Fibroblast of skin of abdomen (primary cell): ENCODE results near the gene DIRAS2. TPM values are rescaled to one million over a fixed set of nuclear protein-coding genes. Genes with fewer than 3 reads are reported as not detected.
"Not testable (repeated sequence)": the region's sequence is repeated elsewhere in the genome, so short reads cannot be mapped to it uniquely, and the experiment has no call there.

Source experiments
- DNase-seq: peaks from one replicate; pipeline ENCODE4 v3.0.0-alpha.2; 2013
- polyA plus RNA-seq, 2 experiments: library from polyadenylated mRNA; unstranded; fragments of 120-200 nt; gene quantifications; one replicate each; pipeline ENCODE4 v1.2.1, GENCODE V29; 2013; ENCODE audit not compliant: insufficient read length in 2 of 2

The DIRAS2 gene
- polyA plus RNA-seq (2013, experiment 1 of 2; ENCODE audit: insufficient read length), result 0.12 TPM
- polyA plus RNA-seq (2013, experiment 2 of 2; ENCODE audit: insufficient read length), result 0.07 TPM

- peak; percentile 48 for DNase-seq
Measured at GRCh38 chr9:90642570-90643539, at the start of gene DIRAS2. DIRAS2 (minus strand) TSS chr9:90642824; CDS start chr9:90613827, 28,997 bp downstream.

- no peak for DNase-seq
Measured at GRCh38 chr9:90684736-90685135, 42.1 kb upstream of the DIRAS2 start.

GRCh38 chr9:90684106-90684505 is 41.5 kb upstream of the DIRAS2 start:
- no peak for DNase-seq

GRCh38 chr9:90680534-90680933 is 37.9 kb upstream of the DIRAS2 start:
- no peak for DNase-seq

- no peak for DNase-seq
Measured at GRCh38 chr9:90665072-90665471, 22.4 kb upstream of the DIRAS2 start.

GRCh38 chr9:90659650-90660364 is 17.2 kb upstream of the DIRAS2 start:
- DNase-seq, result peak; percentile 58

GRCh38 chr9:90658783-90659182 is 16.2 kb upstream of the DIRAS2 start:
- no peak for DNase-seq

GRCh38 chr9:90658181-90658580 is 15.6 kb upstream of the DIRAS2 start:
- DNase-seq, result no peak

- DNase-seq, result not testable (repeated sequence)
Measured at GRCh38 chr9:90656876-90657275, 14.3 kb upstream of the DIRAS2 start.

GRCh38 chr9:90651246-90651645 is 8.6 kb upstream of the DIRAS2 start:
- no peak for DNase-seq

- DNase-seq, result no peak
Measured at GRCh38 chr9:90647843-90648242, 5.2 kb upstream of the DIRAS2 start.

GRCh38 chr9:90645721-90646120 is 3.1 kb upstream of the DIRAS2 start:
- DNase-seq, result no peak

GRCh38 chr9:90641884-90642487 is 638 bp downstream of the DIRAS2 start:
- DNase-seq, result no peak

GRCh38 chr9:90641086-90641485 is 1.5 kb downstream of the DIRAS2 start:
- no peak for DNase-seq

GRCh38 chr9:90640361-90640760 is 2.3 kb downstream of the DIRAS2 start:
- no peak for DNase-seq

GRCh38 chr9:90637626-90638025 is 5.0 kb downstream of the DIRAS2 start:
- no peak for DNase-seq

- DNase-seq, result no peak
Measured at GRCh38 chr9:90632647-90633207, 9.9 kb downstream of the DIRAS2 start.

GRCh38 chr9:90631964-90632363 is 10.7 kb downstream of the DIRAS2 start:
- no peak for DNase-seq

GRCh38 chr9:90629991-90630390 is 12.6 kb downstream of the DIRAS2 start:
- no peak for DNase-seq

- DNase-seq, result no peak
Measured at GRCh38 chr9:90629354-90629753, 13.3 kb downstream of the DIRAS2 start.

GRCh38 chr9:90616806-90617205 is 25.8 kb downstream of the DIRAS2 start:
- DNase-seq, result no peak

GRCh38 chr9:90613502-90613901 is 29.1 kb downstream of the DIRAS2 start:
- no peak for DNase-seq

GRCh38 chr9:90612957-90613356 is 29.7 kb downstream of the DIRAS2 start:
- DNase-seq, result no peak
